Breast epithelium (tissue), 4 donors: ENCODE results near the gene GTF3C4. TPM values are rescaled to one million over a fixed set of nuclear protein-coding genes. Genes with fewer than 3 reads are reported as not detected.
A peak's percentile ranks its signal among the peaks of the same experiment; 100 is the strongest.

Source experiments
- DNase-seq, 2 donors: peaks; one replicate each; pipeline ENCODE4 v3.0.0-alpha.2; 2019; ENCODE audit warnings: low spot score in 2 of 2
- H3K27ac ChIP-seq, 2 donors: fragments of 200-600 bp; sonication (generic) in 1 of 2; one replicate each; pipeline ENCODE4 v1.5.1; 2016 to 2019; ENCODE audit warnings: mild to moderate bottlenecking in 1 of 2
- H3K27me3 ChIP-seq, 2 donors: fragments of 200-600 bp; sonication (generic) in 1 of 2; one replicate each; pipeline versions ENCODE4 v1.5.1 to v1.6.0; 2017 to 2019; ENCODE audit warnings: control low read depth in 1 of 2, mild to moderate bottlenecking in 1 of 2
- H3K36me3 ChIP-seq: fragments of 200-600 bp; one replicate; pipeline ENCODE4 v1.5.1; 2019
- H3K4me1 ChIP-seq, 2 donors: fragments of 200-600 bp; sonication (generic); one replicate each; pipeline ENCODE4 v1.5.1; 2016 to 2019; ENCODE audit warnings: control low read depth in 1 of 2
- H3K4me3 ChIP-seq, 3 donors: fragments of 200-600 bp; sonication (generic); 1 replicate in 2 of 3; 2 replicates in 1 of 3; pipeline ENCODE4 v1.5.1; 2016 to 2019; ENCODE audit warnings: mild to moderate bottlenecking in 3 of 3, moderate library complexity in 2 of 3
- H3K9me3 ChIP-seq, 2 donors: fragments of 200-600 bp; sonication (generic) in 1 of 2; one replicate each; pipeline ENCODE4 v1.5.1; 2016 to 2019; ENCODE audit warnings: control low read depth in 1 of 2
- POLR2A ChIP-seq: fragments of 450-650 bp; IDR thresholded peaks from one replicate; pipeline ENCODE4 v1.6.1; 2016; ENCODE audit warnings: antibody characterized with exemption, mild to moderate bottlenecking, moderate library complexity
- POLR2AphosphoS5 ChIP-seq, 3 donors: sonication (generic); formaldehyde crosslinking; IDR thresholded peaks; one replicate each; pipeline ENCODE4 v1.6.1; 2017; ENCODE audit warnings: antibody characterized with exemption in 3 of 3
- intact Hi-C: fragments of 100-400 bp; cut with DNase I; formaldehyde crosslinking; loops from one replicate; pipeline ENCODE4 v1.15.1; 2023; ENCODE audit warnings: low total_unique reads
- total RNA-seq, 3 donors: library from RNA; depleted of rRNA; stranded (reverse); fragments of >200 nt; gene quantifications; one replicate each; pipeline ENCODE4 v1.1.0, GENCODE V29; 2016
- TF ChIP-seq, protein P1 (sequence below), 3 donors: fragments of 450-650 bp; IDR thresholded peaks; one replicate each; pipeline ENCODE4 v1.5.1; 2016 to 2017; ENCODE audit warnings: antibody characterized with exemption in 3 of 3, mild to moderate bottlenecking in 3 of 3, moderate library complexity in 3 of 3

GTF3C4 gene
- total RNA-seq, 3 donors from 2014 or later = 9.3 to 19.6 (median 13.4) TPM

- H3K27me3 ChIP-seq = no peaks in the 10 kb centered on the region
- no peak for DNase-seq
- no peak overlapping the region for H3K4me3 ChIP-seq
- H3K9me3 ChIP-seq = no peaks in the 10 kb centered on the region
- no peaks in the 10 kb centered on the region for H3K4me1 ChIP-seq
- peak overlapping the region in 1 of 2 donors; percentile 71 for H3K27ac ChIP-seq
- intact Hi-C loops = no loop called here
- TF ChIP-seq, protein P1, sequence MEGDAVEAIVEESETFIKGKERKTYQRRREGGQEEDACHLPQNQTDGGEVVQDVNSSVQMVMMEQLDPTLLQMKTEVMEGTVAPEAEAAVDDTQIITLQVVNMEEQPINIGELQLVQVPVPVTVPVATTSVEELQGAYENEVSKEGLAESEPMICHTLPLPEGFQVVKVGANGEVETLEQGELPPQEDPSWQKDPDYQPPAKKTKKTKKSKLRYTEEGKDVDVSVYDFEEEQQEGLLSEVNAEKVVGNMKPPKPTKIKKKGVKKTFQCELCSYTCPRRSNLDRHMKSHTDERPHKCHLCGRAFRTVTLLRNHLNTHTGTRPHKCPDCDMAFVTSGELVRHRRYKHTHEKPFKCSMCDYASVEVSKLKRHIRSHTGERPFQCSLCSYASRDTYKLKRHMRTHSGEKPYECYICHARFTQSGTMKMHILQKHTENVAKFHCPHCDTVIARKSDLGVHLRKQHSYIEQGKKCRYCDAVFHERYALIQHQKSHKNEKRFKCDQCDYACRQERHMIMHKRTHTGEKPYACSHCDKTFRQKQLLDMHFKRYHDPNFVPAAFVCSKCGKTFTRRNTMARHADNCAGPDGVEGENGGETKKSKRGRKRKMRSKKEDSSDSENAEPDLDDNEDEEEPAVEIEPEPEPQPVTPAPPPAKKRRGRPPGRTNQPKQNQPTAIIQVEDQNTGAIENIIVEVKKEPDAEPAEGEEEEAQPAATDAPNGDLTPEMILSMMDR (IDR thresholded peaks at IDR 0.05) = no peak
- TF ChIP-seq POLR2AphosphoS5 (IDR thresholded peaks at IDR 0.05) = no peak
- TF ChIP-seq POLR2A = no peak
- no peaks in the 10 kb centered on the region for H3K36me3 ChIP-seq
Measured at GRCh38 chr9:132728497-132728896, 58.2 kb downstream of the GTF3C4 start.

DNA sequence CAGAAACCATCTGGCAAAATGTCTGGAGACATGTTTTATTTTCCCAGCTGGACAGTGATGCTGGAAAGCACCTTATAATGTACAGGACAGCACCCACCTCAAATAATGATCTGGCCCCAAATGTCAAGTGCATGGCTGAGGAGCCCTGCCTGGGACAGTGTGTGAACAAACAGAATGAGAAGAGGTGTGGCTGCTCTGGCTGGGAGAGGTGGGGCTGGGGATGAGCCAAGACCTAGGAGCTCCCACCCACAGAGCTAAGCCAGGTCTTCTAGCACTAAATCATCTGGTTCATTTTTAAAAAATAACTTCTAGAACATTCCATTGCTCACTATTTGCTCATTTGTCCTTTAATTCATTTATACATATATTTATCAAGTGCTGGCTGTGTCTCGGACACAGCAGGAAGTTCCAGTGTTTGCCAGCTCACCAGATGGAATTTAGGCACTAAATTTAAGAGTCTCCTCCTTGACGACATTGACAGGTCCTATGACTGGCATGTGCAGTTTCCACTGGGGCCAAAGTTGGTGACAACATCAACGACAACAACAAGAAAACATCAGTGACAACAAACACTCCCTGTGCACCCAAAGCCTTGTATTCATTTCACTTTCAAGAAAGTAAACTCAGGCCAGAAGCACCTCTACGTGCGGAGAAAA is 59.1 kb downstream of the GTF3C4 start:
- Histone ChIP-seq H3K36me3 (no peaks in the 10 kb centered on the region), H3K27me3 (no peaks in the 10 kb centered on the region), H3K27ac (peak overlapping the region; percentile 71 to 74), H3K4me1 (no peaks in the 10 kb centered on the region), H3K9me3 (no peaks in the 10 kb centered on the region), H3K4me3 (no peak overlapping the region)
- DNase-seq = no peak
- intact Hi-C loops = no loop called here
- TF ChIP-seq, protein P1 (IDR thresholded peaks at IDR 0.05) = no peak
- no peak for TF ChIP-seq POLR2AphosphoS5 (IDR thresholded peaks at IDR 0.05)
- TF ChIP-seq POLR2A = no peak

GRCh38 chr9:132730054-132731033 is 60.1 kb downstream of the GTF3C4 start:
- Histone ChIP-seq H3K27ac (peak overlapping the region; percentile 71 to 74), H3K36me3 (no peaks in the 10 kb centered on the region), H3K9me3 (no peaks in the 10 kb centered on the region), H3K4me1 (no peaks in the 10 kb centered on the region), H3K4me3 (no peak overlapping the region), H3K27me3 (no peaks in the 10 kb centered on the region)
- intact Hi-C loops = no loop called here
- TF ChIP-seq, protein P1 (IDR thresholded peaks at IDR 0.05) = no peak
- TF ChIP-seq POLR2AphosphoS5 (IDR thresholded peaks at IDR 0.05) = peak in 1 of 3 donors; percentile 36
- peak in 1 of 2 donors; percentile 65 for DNase-seq

- no peak overlapping the region for H3K27ac ChIP-seq
Measured at GRCh38 chr9:132731230-132731629, 61.0 kb downstream of the GTF3C4 start.

More at GRCh38 chr9:132731230-132731629, 61.0 kb downstream of the GTF3C4 start:
- no peak for DNase-seq
- intact Hi-C loops = no loop called here
- TF ChIP-seq, protein P1 (IDR thresholded peaks at IDR 0.05) = no peak
- TF ChIP-seq POLR2A (no peak), POLR2AphosphoS5 (IDR thresholded peaks at IDR 0.05) (no peak)
- no peaks in the 10 kb centered on the region for H3K4me1 ChIP-seq
- H3K9me3 ChIP-seq = no peaks in the 10 kb centered on the region
- no peak overlapping the region for H3K4me3 ChIP-seq
- H3K36me3 ChIP-seq = no peaks in the 10 kb centered on the region
- H3K27me3 ChIP-seq = no peaks in the 10 kb centered on the region
